Neuronal stem cell (in vitro differentiated cells): Measurements from ENCODE around the gene NPAS3.

Experiments
- DNase-seq: peaks from one replicate; pipeline ENCODE4 v3.0.0-alpha.2; 2013; ENCODE audit warnings: low spot score
- H2AFZ ChIP-seq: one replicate; pipeline ENCODE4 v1.6.1; 2013; ENCODE audit warnings: mild to moderate bottlenecking, low read length, inconsistent platforms
- H2AK5ac ChIP-seq: 2 replicates; pipeline ENCODE4 v1.6.1; 2013; ENCODE audit warnings: low read depth, mild to moderate bottlenecking, inconsistent platforms, low read length, moderate library complexity, mixed read lengths
- H2BK120ac ChIP-seq: 2 replicates; pipeline ENCODE4 v1.6.1; 2013; ENCODE audit warnings: low read depth, mild to moderate bottlenecking, inconsistent platforms, low read length, moderate library complexity, mixed read lengths
- H2BK12ac ChIP-seq: one replicate; pipeline ENCODE4 v1.6.1; 2013; ENCODE audit warnings: low read length, inconsistent platforms
- H2BK15ac ChIP-seq: 2 replicates; pipeline ENCODE4 v1.6.1; 2013; ENCODE audit warnings: mild to moderate bottlenecking, low read length, inconsistent platforms, mixed read lengths
- H2BK5ac ChIP-seq: one replicate; pipeline ENCODE4 v1.6.1; 2013; ENCODE audit warnings: inconsistent platforms, mild to moderate bottlenecking, low read length, moderate library complexity
- H3K14ac ChIP-seq: one replicate; pipeline ENCODE4 v1.6.1; 2013; ENCODE audit warnings: low read length, inconsistent platforms
- H3K18ac ChIP-seq: 2 replicates; pipeline ENCODE4 v1.6.1; 2013; ENCODE audit warnings: low read length, inconsistent platforms
- H3K23ac ChIP-seq: 2 replicates; pipeline ENCODE4 v1.6.1; 2013; ENCODE audit warnings: low read depth, mild to moderate bottlenecking, mixed read lengths, low read length, inconsistent platforms; ENCODE audit not compliant: poor library complexity
- H3K27ac ChIP-seq: replicated peaks from 3 replicates; pipeline ENCODE4 v1.5.1; 2013; ENCODE audit warnings: low read length, inconsistent platforms
- H3K27me3 ChIP-seq, 3 experiments: 2 replicates each; pipeline ENCODE4 v1.6.1; 2013; ENCODE audit warnings: low read length in 3 of 3, mild to moderate bottlenecking in 2 of 3, inconsistent platforms in 1 of 3, low read depth in 1 of 3, mixed read lengths in 1 of 3, moderate library complexity in 1 of 3; ENCODE audit not compliant: control insufficient read depth in 3 of 3, insufficient read depth in 3 of 3
- H3K36me3 ChIP-seq, 2 donors: replicated peaks in 1 of 2; 2 replicates each; pipeline ENCODE4 v1.6.1; 2013; ENCODE audit warnings: low read length in 2 of 2; ENCODE audit not compliant: control insufficient read depth in 2 of 2, insufficient read depth in 2 of 2
- H3K4ac ChIP-seq: 2 replicates; pipeline ENCODE4 v1.6.1; 2013; ENCODE audit warnings: inconsistent platforms, mild to moderate bottlenecking, low read length, moderate library complexity
- H3K4me1 ChIP-seq, 2 donors: 1 replicate in 1 of 2; 2 replicates in 1 of 2; pipeline ENCODE4 v1.6.1; 2013; ENCODE audit warnings: low read length in 2 of 2, low read depth in 1 of 2; ENCODE audit not compliant: control insufficient read depth in 2 of 2, insufficient read depth in 1 of 2
- H3K4me2 ChIP-seq: one replicate; pipeline ENCODE4 v1.6.1; 2013; ENCODE audit warnings: mild to moderate bottlenecking, low read length, inconsistent platforms; ENCODE audit not compliant: insufficient read depth, poor library complexity, severe bottlenecking
- H3K4me3 ChIP-seq, 2 donors: 2 replicates each; pipeline ENCODE4 v1.5.1; 2013; ENCODE audit warnings: low read length in 2 of 2, mild to moderate bottlenecking in 2 of 2, inconsistent platforms in 1 of 2, moderate library complexity in 1 of 2
- H3K79me1 ChIP-seq: one replicate; pipeline ENCODE4 v1.6.1; 2013; ENCODE audit warnings: low read depth, mild to moderate bottlenecking, inconsistent platforms, low read length, moderate library complexity
- H3K9ac ChIP-seq: one replicate; pipeline ENCODE4 v1.6.1; 2013; ENCODE audit warnings: mild to moderate bottlenecking, low read depth, low read length, inconsistent platforms; ENCODE audit not compliant: poor library complexity
- H3K9me3 ChIP-seq, 2 donors: replicated peaks in 1 of 2; 2 replicates each; pipeline versions ENCODE3 to v1.6.1; 2013; ENCODE audit warnings: low read length in 2 of 2, mild to moderate bottlenecking in 2 of 2, inconsistent platforms in 1 of 2, low read depth in 1 of 2, mixed read lengths in 1 of 2, moderate library complexity in 1 of 2; ENCODE audit not compliant: control insufficient read depth in 2 of 2, insufficient read depth in 1 of 2
- H4K8ac ChIP-seq: one replicate; pipeline ENCODE4 v1.6.1; 2013; ENCODE audit warnings: low read depth, mild to moderate bottlenecking, inconsistent platforms, low read length, moderate library complexity
- H4K91ac ChIP-seq: one replicate; pipeline ENCODE4 v1.6.1; 2013; ENCODE audit warnings: low read length, low read depth, mild to moderate bottlenecking, inconsistent platforms; ENCODE audit not compliant: poor library complexity
- WGBS, 2 donors: extraction: QIAGEN DNeasy Blood & Tissue Kit; methylation state at CpG; one replicate each; pipeline ENCODE4 v1.1.7; 2013; ENCODE audit warnings: missing lambda C conversion rate in 2 of 2, mixed read lengths in 1 of 2; ENCODE audit not compliant: insufficient read length in 2 of 2, insufficient replicate concordance in 1 of 2; ENCODE audit errors: extremely low coverage in 2 of 2; 5-methylcytosine and 5-hydroxymethylcytosine counted together

Gene NPAS3

GRCh38 chr14:33689680-33690079, 751.0 kb downstream of the NPAS3 start:
- Histone ChIP-seq H3K9me3 (no peaks in the 10 kb centered on the region), H3K4ac (no peak overlapping the region), H4K8ac (no peak overlapping the region), H4K91ac (no peak overlapping the region), H3K23ac (no peak overlapping the region), H3K27me3 (no peaks in the 10 kb centered on the region), H3K4me1 (no peaks in the 10 kb centered on the region), H3K9ac (no peak overlapping the region), H3K18ac (no peak overlapping the region), H3K14ac (no peak overlapping the region), H3K79me1 (no peaks in the 10 kb centered on the region), H2BK12ac (no peak overlapping the region), H2AK5ac (no peak overlapping the region), H3K4me3 (no peak overlapping the region), H2BK15ac (no peak overlapping the region), H2AFZ (no peak overlapping the region), H3K36me3 (peaks cover 0 to 23% of the 10 kb centered on the region in 2 donors), H3K27ac (no peak overlapping the region), H3K4me2 (no peak overlapping the region), H2BK5ac (no peak overlapping the region), H2BK120ac (no peak overlapping the region)
- DNase-seq: no peak
- no CpG with 5 or more reads among the region's 4 CpGs for WGBS, 2 donors

GRCh38 chr14:33691907-33692306, 753.2 kb downstream of the NPAS3 start:
- Histone ChIP-seq H3K18ac (no peak overlapping the region), H3K79me1 (no peaks in the 10 kb centered on the region), H3K4ac (no peak overlapping the region), H3K4me2 (no peak overlapping the region), H3K23ac (no peak overlapping the region), H4K91ac (no peak overlapping the region), H3K9ac (no peak overlapping the region), H3K4me3 (no peak overlapping the region), H2BK5ac (no peak overlapping the region), H2BK120ac (no peak overlapping the region), H3K36me3 (peaks cover 0 to 11% of the 10 kb centered on the region in 2 donors), H2AFZ (no peak overlapping the region), H2AK5ac (no peak overlapping the region), H3K27ac (no peak overlapping the region), H2BK15ac (no peak overlapping the region), H3K9me3 (no peaks in the 10 kb centered on the region), H3K4me1 (no peaks in the 10 kb centered on the region), H3K27me3 (no peaks in the 10 kb centered on the region), H3K14ac (no peak overlapping the region), H4K8ac (no peak overlapping the region), H2BK12ac (no peak overlapping the region)
- DNase-seq: no peak
- no CpG with 5 or more reads among the region's 4 CpGs for WGBS, 2 donors

GRCh38 chr14:33692762-33693161, 754.1 kb downstream of the NPAS3 start:
- no peak overlapping the region for H3K4me2 ChIP-seq
- no peaks in the 10 kb centered on the region for H3K27me3 ChIP-seq
- H3K23ac ChIP-seq: no peak overlapping the region
- no peaks in the 10 kb centered on the region for H3K4me1 ChIP-seq
- no CpG with 5 or more reads among the region's 2 CpGs for WGBS, 2 donors
- H2BK15ac ChIP-seq: no peak overlapping the region
- H3K36me3 ChIP-seq: peaks cover 0 to 5% of the 10 kb centered on the region in 2 donors
- H2AK5ac ChIP-seq: no peak overlapping the region
- no peak overlapping the region for H2BK12ac ChIP-seq
- H3K4ac ChIP-seq: no peak overlapping the region
- no peak for DNase-seq
- H4K8ac ChIP-seq: no peak overlapping the region
- no peak overlapping the region for H3K14ac ChIP-seq
- no peak overlapping the region for H3K27ac ChIP-seq
- no peaks in the 10 kb centered on the region for H3K79me1 ChIP-seq
- H3K4me3 ChIP-seq: no peak overlapping the region
- H3K9ac ChIP-seq: no peak overlapping the region
- no peak overlapping the region for H2AFZ ChIP-seq
- H2BK5ac ChIP-seq: no peak overlapping the region
- H2BK120ac ChIP-seq: no peak overlapping the region
- no peaks in the 10 kb centered on the region for H3K9me3 ChIP-seq
- no peak overlapping the region for H4K91ac ChIP-seq
- no peak overlapping the region for H3K18ac ChIP-seq

- no peak overlapping the region for H2BK120ac ChIP-seq
- no peak overlapping the region for H2AK5ac ChIP-seq
- no peak for DNase-seq
- no peak overlapping the region for H4K91ac ChIP-seq
- no peak overlapping the region for H4K8ac ChIP-seq
- no peak overlapping the region for H2BK5ac ChIP-seq
- no peaks in the 10 kb centered on the region for H3K4me1 ChIP-seq
- H3K79me1 ChIP-seq: no peaks in the 10 kb centered on the region
- H3K27me3 ChIP-seq: no peaks in the 10 kb centered on the region
- no peak overlapping the region for H3K14ac ChIP-seq
- peaks cover 0 to 6% of the 10 kb centered on the region in 2 donors for H3K36me3 ChIP-seq
- H2BK15ac ChIP-seq: no peak overlapping the region
- WGBS, 2 donors: no CpG with 5 or more reads among the region's 4 CpGs
- H3K23ac ChIP-seq: no peak overlapping the region
- H3K27ac ChIP-seq: no peak overlapping the region
- H3K4me3 ChIP-seq: no peak overlapping the region
- H3K18ac ChIP-seq: no peak overlapping the region
- H3K9ac ChIP-seq: no peak overlapping the region
- H3K9me3 ChIP-seq: no peaks in the 10 kb centered on the region
- H2BK12ac ChIP-seq: no peak overlapping the region
- H2AFZ ChIP-seq: no peak overlapping the region
- no peak overlapping the region for H3K4me2 ChIP-seq
- no peak overlapping the region for H3K4ac ChIP-seq
Observed at GRCh38 chr14:33693237-33693636, 754.6 kb downstream of the NPAS3 start.
